BLaER1 (cell line): ENCODE measurements around the gene SHTN1.

ENCODE experiments used
- H3K27ac ChIP-seq: shearing (Covaris generic); formaldehyde crosslinking; 2 replicates; pipeline ENCODE4 v1.8.1; 2022
- H3K27me3 ChIP-seq: shearing (Covaris generic); formaldehyde crosslinking; 2 replicates; pipeline ENCODE4 v1.8.1; 2022
- H3K36me3 ChIP-seq: shearing (Covaris generic); formaldehyde crosslinking; 2 replicates; pipeline ENCODE4 v1.8.1; 2022
- H3K4me1 ChIP-seq: shearing (Covaris generic); formaldehyde crosslinking; 2 replicates; pipeline ENCODE4 v1.8.1; 2022
- H3K4me2 ChIP-seq: shearing (Covaris generic); formaldehyde crosslinking; 2 replicates; pipeline ENCODE4 v1.8.1; 2022
- H3K4me3 ChIP-seq: shearing (Covaris generic); formaldehyde crosslinking; 2 replicates; pipeline ENCODE4 v1.8.1; 2022
- H3K9ac ChIP-seq: shearing (Covaris generic); formaldehyde crosslinking; 2 replicates; pipeline ENCODE4 v1.8.1; 2022
- H3K9me3 ChIP-seq: shearing (Covaris generic); formaldehyde crosslinking; 2 replicates; pipeline ENCODE4 v1.8.1; 2022
- H4K20me1 ChIP-seq: shearing (Covaris generic); formaldehyde crosslinking; 2 replicates; pipeline ENCODE4 v1.8.1; 2022
- Cebpa-rat ChIP-seq: shearing (Covaris generic); IDR thresholded peaks from 2 replicates; pipeline ENCODE4 v1.8.1; 2022

SHTN1 gene

GRCh38 chr10:116848032-116848943, 156.7 kb downstream of the SHTN1 start:
- no peak overlapping the region for H3K4me3 ChIP-seq

GRCh38 chr10:116845823-116846222, 159.2 kb downstream of the SHTN1 start:
- H3K4me3 ChIP-seq, result no peak overlapping the region
- TF ChIP-seq Cebpa-rat, result no peak
- no peak overlapping the region for H3K9ac ChIP-seq
- no peak overlapping the region for H3K27ac ChIP-seq
- H3K4me2 ChIP-seq, result no peak overlapping the region
- no peaks in the 10 kb centered on the region for H4K20me1 ChIP-seq
- peaks cover 16% of the 10 kb centered on the region; the same call in 1 of the 2 replicates for H3K9me3 ChIP-seq
- no peaks in the 10 kb centered on the region for H3K4me1 ChIP-seq
- H3K27me3 ChIP-seq, result no peaks in the 10 kb centered on the region
- no peaks in the 10 kb centered on the region for H3K36me3 ChIP-seq

More at GRCh38 chr10:116848032-116848943, 156.7 kb downstream of the SHTN1 start:
- H3K36me3 ChIP-seq, result no peaks in the 10 kb centered on the region
- H3K27me3 ChIP-seq, result no peaks in the 10 kb centered on the region
- no peaks in the 10 kb centered on the region for H3K4me1 ChIP-seq
- H3K4me2 ChIP-seq, result no peak overlapping the region
- peaks cover 16% of the 10 kb centered on the region; the same call in 1 of the 2 replicates for H3K9me3 ChIP-seq
- no peak overlapping the region for H3K9ac ChIP-seq
- H3K27ac ChIP-seq, result no peak overlapping the region
- no peak for TF ChIP-seq Cebpa-rat
- no peaks in the 10 kb centered on the region for H4K20me1 ChIP-seq

DNA sequence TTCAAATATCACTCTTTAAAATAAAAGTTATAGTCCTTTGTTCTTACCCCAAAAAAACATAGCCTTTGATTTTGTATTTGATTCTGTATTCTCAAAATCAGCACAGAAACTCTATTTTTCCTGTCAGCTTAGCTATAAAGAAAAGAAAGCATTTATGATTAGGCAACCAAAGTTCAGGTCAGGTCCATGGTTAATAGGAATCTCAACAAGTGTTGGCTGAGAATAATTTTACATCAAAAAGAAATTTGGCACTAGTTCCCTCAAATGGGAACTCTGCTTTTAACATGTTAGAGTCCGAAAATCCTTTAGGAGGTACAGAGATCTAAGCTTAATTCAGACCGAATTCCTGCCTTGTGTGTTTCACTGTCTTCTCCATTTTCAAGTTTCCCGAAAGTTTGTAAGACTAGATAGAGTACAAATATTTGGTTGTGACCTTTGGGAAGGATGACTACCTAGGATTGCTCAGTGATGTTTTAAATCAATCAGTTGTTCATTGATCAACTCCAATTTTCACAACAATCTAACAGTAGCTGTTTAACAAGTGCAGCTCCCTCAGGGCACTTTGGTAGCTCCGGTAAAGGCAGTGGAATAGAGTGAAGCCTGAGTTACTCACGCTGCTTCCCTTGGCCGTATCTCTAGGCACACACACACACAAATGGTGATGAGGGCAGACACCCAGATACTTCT, 164.5 kb downstream of the SHTN1 start:
- Histone ChIP-seq H3K4me3 (no peak overlapping the region), H4K20me1 (no peaks in the 10 kb centered on the region), H3K4me1 (no peaks in the 10 kb centered on the region), H3K27ac (no peak overlapping the region), H3K27me3 (no peaks in the 10 kb centered on the region), H3K4me2 (no peak overlapping the region), H3K9ac (no peak overlapping the region), H3K36me3 (no peaks in the 10 kb centered on the region), H3K9me3 (no peaks in the 10 kb centered on the region)
- no peak for TF ChIP-seq Cebpa-rat

DNA sequence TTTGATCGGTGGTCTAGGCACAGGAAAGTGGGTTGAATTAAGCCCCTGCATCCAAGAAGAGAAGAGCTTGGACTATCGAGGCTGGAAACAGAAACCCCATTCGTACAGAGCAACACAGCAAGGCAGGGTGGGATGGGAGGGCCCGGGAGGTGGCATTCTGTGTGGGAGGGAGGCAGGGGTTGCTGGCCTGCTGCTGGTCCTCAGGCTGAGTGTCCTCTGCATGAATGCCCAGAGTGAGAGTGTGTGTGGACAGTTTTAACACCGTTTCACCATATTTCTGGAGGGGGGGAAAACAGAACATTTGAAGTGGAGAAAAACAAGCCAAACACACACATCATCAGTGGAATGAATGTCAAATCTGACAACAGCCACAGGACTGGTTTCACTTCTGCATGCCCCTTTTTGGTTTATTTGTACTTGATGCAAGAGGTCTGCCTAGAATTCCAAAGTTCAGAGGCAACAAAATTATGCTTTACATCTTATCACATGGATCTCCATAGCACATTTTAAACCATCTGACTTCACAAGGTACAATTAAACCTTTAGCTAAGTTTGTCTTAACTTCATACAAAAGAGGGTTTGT, 166.8 kb downstream of the SHTN1 start:
- Histone ChIP-seq H3K27me3 (no peaks in the 10 kb centered on the region), H4K20me1 (no peaks in the 10 kb centered on the region), H3K4me2 (no peak overlapping the region), H3K36me3 (no peaks in the 10 kb centered on the region), H3K4me3 (no peak overlapping the region), H3K4me1 (no peaks in the 10 kb centered on the region), H3K9ac (no peak overlapping the region), H3K9me3 (no peaks in the 10 kb centered on the region), H3K27ac (no peak overlapping the region)
- TF ChIP-seq Cebpa-rat, result no peak

DNA sequence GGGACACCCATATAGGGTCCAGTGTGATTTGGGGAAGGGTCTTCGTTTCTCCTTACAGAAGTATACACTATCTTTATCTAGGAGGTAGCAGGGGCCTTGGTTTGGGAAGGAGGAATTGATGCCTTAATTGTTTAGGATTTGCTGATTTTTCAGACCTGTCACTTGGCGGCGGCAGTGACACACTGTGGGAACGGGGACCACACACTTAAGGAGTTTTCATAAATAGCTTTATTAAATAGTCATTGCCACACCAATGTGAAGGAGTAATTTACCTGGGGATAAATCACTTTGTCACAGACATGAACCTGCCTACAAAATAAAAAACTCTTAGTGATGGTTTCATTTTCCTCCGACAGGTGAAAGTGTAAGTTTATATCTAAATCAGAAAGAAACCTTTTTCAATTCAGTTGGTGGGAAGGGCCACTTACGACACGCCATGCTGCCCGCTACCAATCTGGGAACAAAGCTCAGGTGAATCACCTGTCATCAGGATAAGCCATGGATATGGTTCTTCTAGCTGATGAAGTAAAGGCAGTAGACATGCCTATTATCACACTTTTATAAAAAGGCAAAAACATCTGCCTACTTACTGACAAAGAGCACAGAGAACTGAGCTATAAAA, 168.0 kb downstream of the SHTN1 start:
- no peaks in the 10 kb centered on the region for H3K9me3 ChIP-seq
- H3K4me2 ChIP-seq, result no peak overlapping the region
- no peak overlapping the region for H3K9ac ChIP-seq
- no peaks in the 10 kb centered on the region for H4K20me1 ChIP-seq
- H3K27ac ChIP-seq, result no peak overlapping the region
- H3K27me3 ChIP-seq, result no peaks in the 10 kb centered on the region
- no peak for TF ChIP-seq Cebpa-rat
- H3K36me3 ChIP-seq, result no peaks in the 10 kb centered on the region
- no peaks in the 10 kb centered on the region for H3K4me1 ChIP-seq
- H3K4me3 ChIP-seq, result no peak overlapping the region

- Histone ChIP-seq H3K36me3 (no peaks in the 10 kb centered on the region), H3K27me3 (no peaks in the 10 kb centered on the region), H3K9ac (no peak overlapping the region), H3K4me1 (no peaks in the 10 kb centered on the region), H3K4me2 (no peak overlapping the region), H3K27ac (no peak overlapping the region), H3K9me3 (no peaks in the 10 kb centered on the region), H3K4me3 (no peak overlapping the region), H4K20me1 (no peaks in the 10 kb centered on the region)
- no peak for TF ChIP-seq Cebpa-rat
Measured at GRCh38 chr10:116836083-116836482, 168.9 kb downstream of the SHTN1 start.

DNA sequence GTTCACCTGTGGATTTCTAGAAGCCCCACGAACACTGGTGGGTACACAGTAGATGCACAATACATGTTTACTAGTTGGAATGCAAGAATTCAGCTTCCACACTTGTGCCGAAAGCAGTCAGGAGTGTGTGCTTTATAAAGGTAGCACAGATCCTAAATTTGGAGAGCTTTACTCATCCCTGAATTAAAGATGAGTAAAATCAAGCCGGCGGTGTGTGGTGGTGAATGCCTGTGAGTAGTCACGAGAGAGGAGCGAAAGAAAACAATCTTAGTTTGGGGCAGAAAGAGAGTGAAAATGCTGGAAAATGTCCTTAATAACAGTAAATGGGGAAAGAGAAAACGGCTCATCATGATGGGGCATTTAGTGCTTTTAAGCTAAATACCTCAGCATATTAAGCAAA, 169.3 kb downstream of the SHTN1 start:
- Histone ChIP-seq H3K27me3 (no peaks in the 10 kb centered on the region), H3K4me3 (no peak overlapping the region), H3K9me3 (no peaks in the 10 kb centered on the region), H4K20me1 (no peaks in the 10 kb centered on the region), H3K36me3 (no peaks in the 10 kb centered on the region), H3K4me2 (no peak overlapping the region), H3K27ac (no peak overlapping the region), H3K4me1 (no peaks in the 10 kb centered on the region), H3K9ac (no peak overlapping the region)
- TF ChIP-seq Cebpa-rat, result no peak

- H3K27me3 ChIP-seq, result no peaks in the 10 kb centered on the region
- no peak overlapping the region for H3K27ac ChIP-seq
- H3K4me2 ChIP-seq, result no peak overlapping the region
- H3K9me3 ChIP-seq, result no peaks in the 10 kb centered on the region
- H3K9ac ChIP-seq, result no peak overlapping the region
- H4K20me1 ChIP-seq, result no peaks in the 10 kb centered on the region
- TF ChIP-seq Cebpa-rat, result no peak
- H3K36me3 ChIP-seq, result no peaks in the 10 kb centered on the region
- H3K4me3 ChIP-seq, result no peak overlapping the region
- H3K4me1 ChIP-seq, result no peaks in the 10 kb centered on the region
Measured at GRCh38 chr10:116833986-116834985, 170.7 kb downstream of the SHTN1 start.

- Histone ChIP-seq H3K4me1 (no peaks in the 10 kb centered on the region), H3K9ac (no peak overlapping the region), H4K20me1 (no peaks in the 10 kb centered on the region), H3K4me2 (no peak overlapping the region), H3K4me3 (no peak overlapping the region), H3K36me3 (no peaks in the 10 kb centered on the region), H3K27me3 (no peaks in the 10 kb centered on the region), H3K9me3 (no peaks in the 10 kb centered on the region), H3K27ac (no peak overlapping the region)
- no peak for TF ChIP-seq Cebpa-rat
Measured at GRCh38 chr10:116831790-116832189, 173.2 kb downstream of the SHTN1 start.
